A549 (cell line): Measurements from ENCODE around the gene PRKG1. TPM values are rescaled to one million over a fixed set of nuclear protein-coding genes. Genes with fewer than 3 reads are reported as not detected.

Experiments
- ATAC-seq, 2 experiments: fragments of 200-7000 bp in 1 of 2; fragments of >200 bp in 1 of 2; cut with Nextera tagmentation in 1 of 2; cut with Tn5 transposase in 1 of 2; 3 replicates each; pipeline versions ENCODE4 v1.8.0 to v1.9.1; 2018 to 2020; ENCODE audit warnings: mild to moderate bottlenecking in 1 of 2, moderate library complexity in 1 of 2
- CTCF ChIA-PET: fragments of 300-600 bp; sonication (Branson Sonifier 250); formaldehyde crosslinking; extraction: SDS; loops from one replicate; lab custom pipeline; 2021; ENCODE audit warnings: antibody characterized with exemption, inconsistent platforms; lab: Yijun Ruan, JAX
- POLR2A ChIA-PET: fragments of 350-600 bp; formaldehyde crosslinking; extraction: SDS; loops from one replicate; lab custom pipeline; 2021; ENCODE audit warnings: antibody characterized with exemption, inconsistent platforms; lab: Yijun Ruan, JAX
- DNase-seq, 2 experiments: peaks; one replicate each; pipeline versions ENCODE4 v3.0.0 to v3.0.0-alpha.2; 2011 to 2016; ENCODE audit warnings: low read depth in 1 of 2, low spot score in 1 of 2
- FAIRE-seq: peaks from 2 replicates; lab custom pipeline; 2011; peaks lifted over from hg19 to GRCh38; lab: Jason Lieb, UNC
- H3K27ac ChIP-seq, 2 experiments: fragments of >200 bp; sonication (Bioruptor Twin); formaldehyde crosslinking; 3 replicates each; pipeline ENCODE4 v1.5.1; 2016 to 2017
- H3K4me1 ChIP-seq: fragments of >200 bp; sonication (Bioruptor Twin); formaldehyde crosslinking; 3 replicates; pipeline ENCODE4 v1.6.1; 2016
- H3K4me2 ChIP-seq: fragments of >200 bp; sonication (Bioruptor Twin); formaldehyde crosslinking; 3 replicates; pipeline ENCODE4 v1.6.1; 2016
- H3K4me3 ChIP-seq: fragments of >200 bp; sonication (Bioruptor Twin); formaldehyde crosslinking; 3 replicates; pipeline ENCODE4 v1.5.1; 2016
- H3K9me3 ChIP-seq: fragments of >200 bp; sonication (Bioruptor Twin); formaldehyde crosslinking; 3 replicates; pipeline ENCODE4 v1.6.1; 2016
- ATOH8 ChIP-seq: fragments of 250-450 bp; sonication (Bioruptor Pico); IDR thresholded peaks from 2 replicates; pipeline ENCODE4 v1.5.0; 2020; ENCODE audit warnings: low read depth, mild to moderate bottlenecking, moderate library complexity
- CBX2 ChIP-seq: fragments of 200-600 bp; sonication (generic); IDR thresholded peaks from 2 replicates; pipeline ENCODE4 v1.6.1; 2016; ENCODE audit warnings: low read depth, mild to moderate bottlenecking, borderline replicate concordance
- CBX8 ChIP-seq: fragments of 200-600 bp; sonication (generic); IDR thresholded peaks from 2 replicates; pipeline ENCODE4 v1.6.1; 2016
- CHD2 ChIP-seq: fragments of 150-350 bp; IDR thresholded peaks from 2 replicates; pipeline ENCODE4 v1.6.1; 2014; ENCODE audit warnings: low read length; ENCODE audit not compliant: partially characterized antibody
- FOSL2 ChIP-seq, 2 experiments: fragments of 450-650 bp in 1 of 2; fragments of >200 bp in 1 of 2; sonication (Bioruptor Twin) in 1 of 2; formaldehyde crosslinking; IDR thresholded peaks; 2 replicates each; pipeline versions ENCODE4 v1.5.0 to v1.6.1; 2016 to 2020; ENCODE audit warnings: mild to moderate bottlenecking in 1 of 2, moderate library complexity in 1 of 2
- HMGXB4 ChIP-seq: fragments of 250-450 bp; sonication (Bioruptor Pico); IDR thresholded peaks from 2 replicates; pipeline ENCODE4 v1.5.0; 2021; ENCODE audit warnings: mild to moderate bottlenecking, moderate library complexity, borderline replicate concordance
- HOXB5 ChIP-seq: fragments of 250-450 bp; sonication (Bioruptor Pico); IDR thresholded peaks from 2 replicates; pipeline ENCODE4 v1.5.0; 2020; ENCODE audit warnings: mild to moderate bottlenecking, moderate library complexity
- JUN ChIP-seq, 2 experiments: fragments of >200 bp; sonication (Bioruptor Twin); formaldehyde crosslinking; IDR thresholded peaks; 2 replicates in 1 of 2; 3 replicates in 1 of 2; pipeline ENCODE4 v1.6.1; 2016 to 2017
- KDM1A ChIP-seq: fragments of 200-600 bp; sonication (generic); IDR thresholded peaks from 2 replicates; pipeline ENCODE4 v1.6.1; 2016; ENCODE audit warnings: low read depth, mild to moderate bottlenecking
- MAFK ChIP-seq: fragments of 450-650 bp; IDR thresholded peaks from 2 replicates; pipeline ENCODE4 v1.6.1; 2014; ENCODE audit not compliant: partially characterized antibody
- MAX ChIP-seq: IDR thresholded peaks from 2 replicates; pipeline ENCODE4 v1.6.1; 2012
- PHF8 ChIP-seq: fragments of 200-600 bp; sonication (generic); IDR thresholded peaks from 2 replicates; pipeline ENCODE4 v1.6.1; 2016; ENCODE audit warnings: low read depth, mild to moderate bottlenecking, antibody characterized with exemption, moderate library complexity, borderline replicate concordance
- POLR2AphosphoS2 ChIP-seq: conservative IDR thresholded peaks from 2 replicates; pipeline ENCODE4 v1.6.1; 2012; ENCODE audit warnings: low read length, improper control_type of control experiment, inconsistent platforms
- RCOR1 ChIP-seq: fragments of 150-350 bp; IDR thresholded peaks from 2 replicates; pipeline ENCODE4 v1.6.1; 2014; ENCODE audit warnings: antibody characterized with exemption, low read length, low read depth
- REST ChIP-seq: fragments of 200-600 bp; sonication (generic); IDR thresholded peaks from 2 replicates; pipeline ENCODE4 v1.6.1; 2016; ENCODE audit warnings: antibody characterized with exemption, mild to moderate bottlenecking, moderate library complexity
- SREBF2 ChIP-seq: fragments of 450-650 bp; IDR thresholded peaks from 2 replicates; pipeline ENCODE4 v1.6.1; 2014; ENCODE audit warnings: mild to moderate bottlenecking, moderate library complexity
- TP53 ChIP-seq: fragments of 250-450 bp; sonication (Bioruptor Pico); IDR thresholded peaks from 2 replicates; pipeline ENCODE4 v1.5.0; 2021; ENCODE audit warnings: mild to moderate bottlenecking, moderate library complexity
- USF2 ChIP-seq: fragments of 450-650 bp; IDR thresholded peaks from 2 replicates; pipeline ENCODE4 v1.6.1; 2014; ENCODE audit warnings: antibody characterized with exemption
- ZFP36 ChIP-seq: fragments of 450-650 bp; IDR thresholded peaks from 2 replicates; pipeline ENCODE4 v1.6.1; 2014; ENCODE audit warnings: borderline replicate concordance; ENCODE audit not compliant: partially characterized antibody
- ZSCAN20 ChIP-seq: fragments of 250-450 bp; sonication (Bioruptor Pico); IDR thresholded peaks from 2 replicates; pipeline ENCODE4 v1.8.0; 2022; ENCODE audit warnings: mild to moderate bottlenecking, moderate library complexity
- WGBS: methylation state at CpG from one replicate; pipeline ENCODE4 v1.1.6; 2017; ENCODE audit errors: missing lambda C conversion rate; 5-methylcytosine and 5-hydroxymethylcytosine counted together
- polyA plus RNA-seq, 4 experiments: library from polyadenylated mRNA; depleted of rRNA in 3 of 4; stranded (reverse); fragments of >200 nt; fragmentation: RNase III in 1 of 4; extraction: RNeasy Plus Mini Kit Qiagen cat#74134 plus additional on column Dnase treatment in 1 of 4; gene quantifications; 2 replicates in 3 of 4; 3 replicates in 1 of 4; pipeline ENCODE4 v1.2.3, GENCODE V29; 2011 to 2017

The PRKG1 gene
- polyA plus RNA-seq, 2 of the 4 experiments (the other 2 are of a cell fraction), result not detected

GRCh38 chr10:51357170-51357569, 282.9 kb downstream of the PRKG1 start:
- Histone ChIP-seq H3K9me3 (no peaks in the 10 kb centered on the region), H3K4me2 (no peak overlapping the region), H3K27ac (no peak overlapping the region), H3K4me3 (no peak overlapping the region), H3K4me1 (no peaks in the 10 kb centered on the region)
- ChIA-PET CTCF (no interaction called here), POLR2A (no interaction called here)
- 21% methylated on average over 2 of the region's 2 CpGs for WGBS
- FAIRE-seq (no peak), DNase-seq (no peak), ATAC-seq (no peak)
- TF ChIP-seq ZFP36 (no peak), ZSCAN20 (CRISPR knock-in tag) (no peak), CBX2 (no peak)

- no peak for DNase-seq
- H3K4me2 ChIP-seq, result no peak overlapping the region
- no peak for ATAC-seq
- POLR2A ChIA-PET, result no interaction called here
- FAIRE-seq, result no peak
- H3K4me1 ChIP-seq, result no peaks in the 10 kb centered on the region
- no peak overlapping the region for H3K27ac ChIP-seq
- H3K9me3 ChIP-seq, result no peaks in the 10 kb centered on the region
- no peak overlapping the region for H3K4me3 ChIP-seq
- no peak for TF ChIP-seq PHF8
- no peak for TF ChIP-seq ATOH8
- no peak for TF ChIP-seq KDM1A
- no peak for TF ChIP-seq USF2
- CTCF ChIA-PET, result no interaction called here
These were observed 283.9 kb downstream of the PRKG1 start for GRCh38 chr10:51358227-51358626.

GRCh38 chr10:51363415-51363814, 289.1 kb downstream of the PRKG1 start:
- CTCF ChIA-PET, result no interaction called here
- no peak for TF ChIP-seq RCOR1
- no peak for TF ChIP-seq POLR2AphosphoS2
- TF ChIP-seq MAX, result no peak
- no peak for TF ChIP-seq CBX8
- TF ChIP-seq HOXB5, result no peak
- H3K9me3 ChIP-seq, result no peaks in the 10 kb centered on the region
- POLR2A ChIA-PET, result no interaction called here
- no peak overlapping the region for H3K27ac ChIP-seq
- no peak overlapping the region for H3K4me3 ChIP-seq
- H3K4me2 ChIP-seq, result no peak overlapping the region
- no peak for ATAC-seq
- no peak for DNase-seq
- WGBS, result 11% methylated on average over 4 of the region's 4 CpGs
- H3K4me1 ChIP-seq, result no peaks in the 10 kb centered on the region
- no peak for FAIRE-seq

GRCh38 chr10:51364674-51365073, 290.4 kb downstream of the PRKG1 start:
- CTCF ChIA-PET, result no interaction called here
- WGBS, result 4% methylated on average over 2 of the region's 2 CpGs
- no peak for DNase-seq
- ATAC-seq, result no peak
- no peak overlapping the region for H3K27ac ChIP-seq
- no peaks in the 10 kb centered on the region for H3K9me3 ChIP-seq
- FAIRE-seq, result no peak
- no peaks in the 10 kb centered on the region for H3K4me1 ChIP-seq
- POLR2A ChIA-PET, result no interaction called here
- no peak overlapping the region for H3K4me2 ChIP-seq
- H3K4me3 ChIP-seq, result no peak overlapping the region
- TF ChIP-seq MAX (no peak), REST (no peak), JUN (IDR thresholded peaks at IDR 0.05) (no peak), CHD2 (no peak), USF2 (no peak), MAFK (no peak), HMGXB4 (CRISPR knock-in tag) (no peak), TP53 (CRISPR knock-in tag) (no peak), FOSL2 (IDR thresholded peaks at IDR 0.05) (no peak), FOSL2 (CRISPR knock-in tag; IDR thresholded peaks at IDR 0.05) (no peak), SREBF2 (no peak)
- TF ChIP-seq, all 56 proteins: peak for 0
